ENCODE results near the gene TTC34.

The TTC34 gene

DNA sequence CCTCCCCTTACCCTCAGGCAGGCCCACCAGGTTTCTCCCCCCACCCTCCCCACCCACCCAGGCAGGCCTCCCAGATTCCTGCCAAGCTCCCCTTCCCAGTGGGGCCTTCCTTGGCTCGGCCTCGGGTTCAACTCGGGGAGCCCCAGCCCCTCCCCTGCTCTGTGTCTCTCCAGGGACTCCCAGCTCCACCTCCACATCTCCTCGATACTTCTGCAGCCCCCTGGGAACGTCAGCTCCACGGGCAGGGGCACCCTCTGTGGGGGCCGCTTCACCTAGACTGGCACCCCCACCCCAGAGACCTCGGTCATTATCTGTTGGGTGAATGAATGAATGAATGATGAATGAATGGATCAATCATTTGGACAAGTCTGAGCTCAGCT is 169.5 kb downstream of the TTC34 start:
- 65% methylated on average over 8 of the region's 8 CpGs for WGBS
- no peak overlapping the region for H3K23ac ChIP-seq (ENCODE audit: low read length in 2 of 2)
- H3K4ac ChIP-seq (ENCODE audit: low read depth in 1 of 2, low read length in 2 of 2) = no peak overlapping the region
- H3K9me3 ChIP-seq (ENCODE audit: control insufficient read depth, low read length) = peaks cover 6% of the 10 kb centered on the region
- no peak overlapping the region for H3K14ac ChIP-seq (ENCODE audit: low read length in 2 of 2)
- H3K4me1 ChIP-seq (ENCODE audit: control insufficient read depth, insufficient read depth, low read depth, low read length) = no peaks in the 10 kb centered on the region
- peaks cover 47 to 58% of the 10 kb centered on the region in 2 experiments for H3K27me3 ChIP-seq (ENCODE audit: control insufficient read depth in 1 of 2, insufficient read depth in 1 of 2, low read length in 2 of 2)
- no peaks in the 10 kb centered on the region for H3K36me3 ChIP-seq (ENCODE audit: control insufficient read depth in 1 of 2, insufficient read depth in 2 of 2, low read depth in 1 of 2, low read length in 2 of 2)
- H4K91ac ChIP-seq (ENCODE audit: low read length) = no peak overlapping the region
- H3K4me3 ChIP-seq (ENCODE audit: insufficient read depth in 1 of 2, low read depth in 1 of 2, low read length in 2 of 2) = no peak overlapping the region
- H2BK12ac ChIP-seq (ENCODE audit: low read length in 2 of 2) = no peak overlapping the region
- H2BK120ac ChIP-seq (ENCODE audit: low read depth, low read length) = no peak overlapping the region
- H2AK5ac ChIP-seq (ENCODE audit: low read length, severe bottlenecking) = no peak overlapping the region
- H2BK5ac ChIP-seq (ENCODE audit: low read depth, low read length, poor library complexity, severe bottlenecking) = no peak overlapping the region
- H3K4me2 ChIP-seq (ENCODE audit: low read length, poor library complexity, severe bottlenecking) = no peak overlapping the region
- no peak for DNase-seq
- no peak overlapping the region for H3K27ac ChIP-seq (ENCODE audit: low read length, poor library complexity, severe bottlenecking)
- no peak overlapping the region for H2AFZ ChIP-seq (ENCODE audit: low read depth, low read length)
- no peaks in the 10 kb centered on the region for H3K79me1 ChIP-seq (replicated peaks; ENCODE audit: low read length, poor library complexity, severe bottlenecking)
- H4K8ac ChIP-seq (ENCODE audit: low read length) = no peak overlapping the region
- no peak overlapping the region for H2BK15ac ChIP-seq (ENCODE audit: low read depth, poor library complexity, severe bottlenecking)
- H3K18ac ChIP-seq (ENCODE audit: low read depth in 1 of 2, low read length in 2 of 2) = no peak overlapping the region
- H3K9ac ChIP-seq (ENCODE audit: low read length) = no peak overlapping the region

DNA sequence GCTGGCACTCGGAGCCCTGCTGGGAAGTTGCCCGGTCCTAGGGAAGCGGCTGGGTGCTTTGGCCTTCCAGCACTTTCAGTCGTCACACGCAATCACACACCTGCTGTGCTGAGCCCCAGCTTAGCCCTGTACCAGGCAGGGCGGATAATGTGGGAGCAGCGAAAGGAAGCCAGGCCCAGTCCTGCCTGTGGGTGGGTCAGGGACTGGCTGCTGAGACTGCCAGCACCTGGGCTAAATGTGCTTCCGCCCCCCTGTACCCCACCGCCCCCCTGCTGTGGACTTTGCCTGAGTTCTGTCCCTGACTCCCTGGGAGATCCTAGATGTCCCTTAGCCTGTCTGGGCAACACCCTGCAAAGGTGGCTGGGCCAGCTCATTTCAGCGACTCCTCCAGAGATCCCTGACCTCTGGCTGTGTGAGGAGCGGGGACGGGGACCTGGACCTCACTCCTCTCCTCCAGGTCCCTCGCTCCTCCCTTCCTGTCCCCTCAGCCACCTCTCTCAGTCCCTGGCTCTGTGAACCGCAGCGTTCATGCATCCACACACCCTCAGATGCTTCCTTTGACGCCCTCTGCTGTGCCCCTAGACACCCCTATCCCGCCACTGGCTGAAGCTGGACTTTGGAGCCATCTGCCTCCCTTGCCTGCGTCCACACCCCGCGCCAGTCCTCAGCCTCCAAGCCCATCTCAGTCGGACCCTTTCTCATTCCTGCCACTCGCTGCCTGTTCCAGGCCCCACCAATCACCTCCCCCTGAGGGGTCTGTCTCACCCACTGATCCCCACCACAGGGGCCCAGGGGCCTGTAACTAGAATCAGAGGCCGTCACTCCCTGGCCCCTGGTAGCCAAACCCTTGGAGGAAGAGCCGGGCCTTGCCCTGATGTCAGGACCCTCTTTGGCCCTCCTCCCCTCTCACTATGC is 170.1 kb downstream of the TTC34 start:
- Histone ChIP-seq H3K14ac (ENCODE audit: low read length in 2 of 2) (no peak overlapping the region), H2BK12ac (ENCODE audit: low read length in 2 of 2) (no peak overlapping the region), H2BK15ac (ENCODE audit: low read depth, poor library complexity, severe bottlenecking) (no peak overlapping the region), H3K27ac (ENCODE audit: low read length, poor library complexity, severe bottlenecking) (no peak overlapping the region), H3K4me1 (ENCODE audit: control insufficient read depth, insufficient read depth, low read depth, low read length) (no peaks in the 10 kb centered on the region), H2BK120ac (ENCODE audit: low read depth, low read length) (no peak overlapping the region), H3K27me3 (ENCODE audit: control insufficient read depth in 1 of 2, insufficient read depth in 1 of 2, low read length in 2 of 2) (peaks cover 42 to 57% of the 10 kb centered on the region in 2 experiments), H3K36me3 (ENCODE audit: control insufficient read depth in 1 of 2, insufficient read depth in 2 of 2, low read depth in 1 of 2, low read length in 2 of 2) (no peaks in the 10 kb centered on the region), H3K18ac (ENCODE audit: low read depth in 1 of 2, low read length in 2 of 2) (no peak overlapping the region), H3K4ac (ENCODE audit: low read depth in 1 of 2, low read length in 2 of 2) (no peak overlapping the region), H3K79me1 (replicated peaks; ENCODE audit: low read length, poor library complexity, severe bottlenecking) (no peaks in the 10 kb centered on the region), H3K9ac (ENCODE audit: low read length) (no peak overlapping the region), H3K4me2 (ENCODE audit: low read length, poor library complexity, severe bottlenecking) (no peak overlapping the region), H3K9me3 (ENCODE audit: control insufficient read depth, low read length) (no peaks in the 10 kb centered on the region), H2AFZ (ENCODE audit: low read depth, low read length) (no peak overlapping the region), H4K8ac (ENCODE audit: low read length) (no peak overlapping the region), H2BK5ac (ENCODE audit: low read depth, low read length, poor library complexity, severe bottlenecking) (no peak overlapping the region), H4K91ac (ENCODE audit: low read length) (no peak overlapping the region), H3K4me3 (ENCODE audit: insufficient read depth in 1 of 2, low read depth in 1 of 2, low read length in 2 of 2) (no peak overlapping the region), H3K23ac (ENCODE audit: low read length in 2 of 2) (no peak overlapping the region), H2AK5ac (ENCODE audit: low read length, severe bottlenecking) (no peak overlapping the region)
- no peak for DNase-seq
- WGBS = 90% methylated on average over 24 of the region's 24 CpGs

DNA sequence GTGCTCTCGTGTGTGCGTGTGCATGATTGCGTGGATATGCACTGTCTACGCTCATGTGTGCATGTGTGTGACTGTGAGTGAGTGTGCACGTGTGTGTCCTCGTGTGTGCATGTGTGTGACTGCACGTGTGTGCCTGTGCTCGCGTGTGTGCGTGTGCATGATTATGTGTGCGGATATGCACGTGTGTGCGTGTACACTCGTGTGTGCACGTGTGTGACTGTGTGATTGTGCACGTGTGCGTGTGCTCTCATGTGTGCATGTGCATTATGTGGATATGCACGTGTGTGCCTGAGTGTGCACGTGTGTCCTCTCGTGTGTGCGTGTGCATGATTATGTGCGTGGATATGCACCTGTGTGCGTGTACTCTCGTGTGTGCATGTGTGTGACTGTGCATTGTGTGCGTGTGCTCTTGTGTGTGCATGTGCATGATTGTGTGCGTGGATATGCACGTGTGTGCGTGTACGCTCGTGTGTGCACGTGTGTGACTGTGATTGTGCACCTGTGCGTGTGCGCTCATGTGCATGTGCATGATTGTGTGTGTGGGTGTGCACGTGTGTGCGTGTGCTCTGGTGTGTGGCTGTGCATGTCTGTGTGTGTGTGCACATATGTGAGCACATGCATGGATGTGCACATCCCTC is 170.9 kb downstream of the TTC34 start:
- no peak overlapping the region for H2BK5ac ChIP-seq (ENCODE audit: low read depth, low read length, poor library complexity, severe bottlenecking)
- H3K4me1 ChIP-seq (ENCODE audit: control insufficient read depth, insufficient read depth, low read depth, low read length) = no peaks in the 10 kb centered on the region
- no peak overlapping the region for H2AFZ ChIP-seq (ENCODE audit: low read depth, low read length)
- DNase-seq = no peak
- H3K4me3 ChIP-seq (ENCODE audit: insufficient read depth in 1 of 2, low read depth in 1 of 2, low read length in 2 of 2) = no peak overlapping the region
- no peak overlapping the region for H2BK15ac ChIP-seq (ENCODE audit: low read depth, poor library complexity, severe bottlenecking)
- H3K4ac ChIP-seq (ENCODE audit: low read depth in 1 of 2, low read length in 2 of 2) = no peak overlapping the region
- H4K8ac ChIP-seq (ENCODE audit: low read length) = no peak overlapping the region
- H3K18ac ChIP-seq (ENCODE audit: low read depth in 1 of 2, low read length in 2 of 2) = no peak overlapping the region
- no peaks in the 10 kb centered on the region for H3K9me3 ChIP-seq (ENCODE audit: control insufficient read depth, low read length)
- peak overlapping the region; percentile 18 for H4K91ac ChIP-seq (ENCODE audit: low read length)
- no peak overlapping the region for H2BK12ac ChIP-seq (ENCODE audit: low read length in 2 of 2)
- H3K4me2 ChIP-seq (ENCODE audit: low read length, poor library complexity, severe bottlenecking) = no peak overlapping the region
- H3K79me1 ChIP-seq (replicated peaks; ENCODE audit: low read length, poor library complexity, severe bottlenecking) = no peaks in the 10 kb centered on the region
- no peak overlapping the region for H3K9ac ChIP-seq (ENCODE audit: low read length)
- 93% methylated on average over 35 of the region's 35 CpGs for WGBS
- no peak overlapping the region for H2AK5ac ChIP-seq (ENCODE audit: low read length, severe bottlenecking)
- no peak overlapping the region for H2BK120ac ChIP-seq (ENCODE audit: low read depth, low read length)
- no peak overlapping the region for H3K23ac ChIP-seq (ENCODE audit: low read length in 2 of 2)
- no peak overlapping the region for H3K27ac ChIP-seq (ENCODE audit: low read length, poor library complexity, severe bottlenecking)
- H3K27me3 ChIP-seq (ENCODE audit: control insufficient read depth in 1 of 2, insufficient read depth in 1 of 2, low read length in 2 of 2) = peaks cover 48 to 62% of the 10 kb centered on the region in 2 experiments
- no peak overlapping the region for H3K14ac ChIP-seq (ENCODE audit: low read length in 2 of 2)
- no peaks in the 10 kb centered on the region for H3K36me3 ChIP-seq (ENCODE audit: control insufficient read depth in 1 of 2, insufficient read depth in 2 of 2, low read depth in 1 of 2, low read length in 2 of 2)

Data from mesenchymal stem cell (in vitro differentiated cells and primary cell).